Stimulated activated CD4-positive, alpha-beta T cell treated with anti-CD3 and anti-CD28 coated beads, Interleukin-1b, Interleukin-23, amount 100 ng/mL, for 1 hour (primary cell): ENCODE data around the gene FOXP4.

Experiments used
- DNase-seq, 2 donors: peaks; one replicate each; pipeline ENCODE4 v3.0.0-alpha.2; 2020; ENCODE audit warnings: low read depth in 2 of 2

FOXP4 gene

DNA sequence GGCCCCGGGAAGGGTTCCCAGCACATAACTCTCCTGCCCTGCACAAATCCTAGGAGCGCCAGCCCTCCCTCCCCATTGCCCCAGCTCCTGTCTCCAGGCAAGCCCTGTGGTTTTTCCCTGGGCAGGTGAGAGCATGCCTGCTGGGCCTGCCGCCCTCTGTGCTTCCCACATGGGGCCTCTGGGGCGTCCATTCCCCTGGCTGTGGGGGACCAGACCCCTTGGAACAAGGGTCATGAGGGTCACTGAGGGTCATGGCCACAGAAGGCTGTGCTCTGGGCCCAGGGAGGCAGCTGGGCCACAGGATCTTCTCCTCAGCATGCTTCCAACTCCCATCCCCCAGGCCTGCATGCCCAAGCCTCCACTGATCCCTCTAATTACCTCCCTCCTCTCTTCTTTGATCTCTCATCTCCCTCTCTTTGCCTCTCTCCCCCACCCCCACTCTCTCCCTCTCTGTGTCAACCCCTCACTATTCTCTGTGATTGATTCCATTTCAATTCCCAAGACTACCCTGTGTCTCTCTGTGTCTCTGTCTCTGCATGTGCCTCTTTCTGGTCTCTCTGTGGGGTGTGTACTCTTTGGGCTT is 98.2 kb downstream of the FOXP4 start:
- no peak for DNase-seq

DNA sequence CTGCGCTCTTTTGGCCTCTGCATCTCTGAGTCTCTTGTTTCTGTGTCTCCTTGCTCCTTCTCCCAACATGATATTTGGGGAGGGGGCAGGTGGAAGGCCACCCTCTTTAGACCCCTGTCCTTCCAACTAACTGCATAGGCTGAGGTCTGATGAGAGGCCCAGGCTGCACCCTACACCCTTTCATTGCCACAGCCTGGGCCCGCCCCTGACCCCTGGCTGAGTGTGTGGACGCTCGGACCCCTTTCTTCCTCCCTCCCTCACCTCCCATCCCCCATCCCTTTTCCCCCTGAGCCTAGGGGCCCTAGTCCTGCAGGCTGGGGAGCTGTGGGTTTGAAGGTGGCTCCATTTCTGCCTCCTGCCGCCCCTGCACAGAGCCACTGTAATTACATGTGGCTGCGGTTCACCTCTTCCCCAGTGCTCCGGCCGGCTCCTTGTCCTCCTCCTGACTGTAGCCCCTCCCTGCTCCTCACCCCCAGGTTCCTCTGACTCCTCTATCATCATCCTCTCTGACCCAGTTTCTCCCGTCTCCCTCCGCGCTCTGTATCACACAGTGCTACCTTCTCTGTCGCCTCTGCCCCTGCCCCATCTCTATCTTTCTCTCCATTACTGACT is 98.9 kb downstream of the FOXP4 start:
- no peak for DNase-seq

DNA sequence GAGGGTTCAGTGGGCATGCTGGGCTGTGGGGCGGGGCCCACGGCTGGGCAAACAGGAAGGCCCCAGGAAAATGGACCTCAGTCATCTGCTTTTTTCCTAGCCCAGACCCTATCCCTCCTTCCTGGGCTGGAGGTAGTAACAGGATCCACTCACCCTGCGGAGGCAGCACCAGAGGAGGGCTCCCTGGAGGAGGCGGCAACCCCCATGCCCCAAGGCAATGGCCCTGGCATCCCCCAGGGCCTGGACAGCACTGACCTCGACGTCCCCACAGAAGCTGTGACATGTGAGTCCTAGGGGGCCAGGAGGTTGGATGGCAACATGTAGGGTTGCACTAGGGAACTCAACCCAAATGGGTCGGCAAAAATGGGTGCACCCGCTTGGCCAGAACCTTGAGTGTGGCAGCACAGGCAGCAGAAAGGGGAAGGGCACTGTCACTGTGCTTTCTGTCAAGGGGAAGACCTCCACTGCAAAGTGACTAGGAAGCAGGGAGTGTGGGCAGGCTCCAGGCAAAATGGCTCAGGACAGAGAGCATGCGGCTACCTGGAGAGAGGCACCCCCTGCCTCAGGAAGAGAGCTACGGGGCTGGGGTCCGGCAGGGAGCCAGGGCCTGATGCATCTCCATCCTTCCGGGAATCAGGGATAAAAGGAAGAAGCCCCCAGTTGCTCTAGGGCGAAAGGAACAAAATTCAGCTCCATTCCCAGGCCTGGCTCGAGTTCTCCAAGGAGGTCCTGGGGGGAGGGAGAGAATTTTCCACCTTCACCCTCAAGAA is 100.0 kb downstream of the FOXP4 start:
- no peak for DNase-seq

DNA sequence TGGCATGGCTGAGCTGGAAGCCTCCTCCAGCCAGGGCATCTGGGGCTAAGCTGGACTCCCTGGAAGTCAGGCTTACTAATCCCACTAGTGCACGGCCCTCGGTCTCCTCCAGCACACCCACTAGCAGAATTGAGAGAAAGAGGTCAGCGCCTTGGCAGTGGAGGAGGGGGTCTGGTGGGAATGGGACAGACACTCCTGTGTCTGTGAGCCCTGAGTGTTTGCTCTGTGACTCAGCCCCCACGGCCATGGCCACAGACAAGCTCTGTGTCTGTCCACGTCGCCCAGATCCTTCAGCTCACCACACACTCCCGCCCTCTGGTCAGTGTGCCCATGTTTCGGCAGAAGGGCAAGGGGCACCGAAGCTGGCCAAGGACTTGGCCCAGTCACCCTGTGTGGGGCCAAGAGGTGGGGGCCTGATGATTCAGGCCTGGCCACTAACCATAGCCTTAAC is 100.9 kb downstream of the FOXP4 start:
- no peak for DNase-seq

DNA sequence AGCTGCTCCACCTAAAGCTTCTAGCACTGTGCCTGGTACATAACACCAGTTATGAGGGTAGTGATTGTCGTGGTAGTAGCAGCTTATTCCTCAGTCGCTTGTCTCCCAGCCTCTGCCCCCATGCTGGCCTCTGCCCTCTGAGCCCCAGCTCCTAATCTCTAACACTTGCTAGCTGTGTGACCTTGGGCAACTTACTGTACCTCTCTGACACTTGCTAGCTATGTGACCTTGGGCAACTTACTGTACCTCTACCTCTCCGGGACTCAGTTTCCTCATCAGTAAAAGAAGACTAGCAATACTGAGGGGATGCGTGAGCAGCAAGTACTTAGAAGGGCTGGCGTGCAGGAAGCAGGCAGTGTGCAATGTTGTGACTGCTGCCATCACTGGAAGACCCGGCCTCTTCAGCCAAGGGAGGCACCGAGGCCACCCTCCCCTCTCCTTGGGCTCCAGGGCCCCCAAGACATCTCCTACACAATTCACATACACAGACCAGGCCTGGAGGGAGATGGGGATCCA is 101.9 kb downstream of the FOXP4 start:
- no peak for DNase-seq

DNA sequence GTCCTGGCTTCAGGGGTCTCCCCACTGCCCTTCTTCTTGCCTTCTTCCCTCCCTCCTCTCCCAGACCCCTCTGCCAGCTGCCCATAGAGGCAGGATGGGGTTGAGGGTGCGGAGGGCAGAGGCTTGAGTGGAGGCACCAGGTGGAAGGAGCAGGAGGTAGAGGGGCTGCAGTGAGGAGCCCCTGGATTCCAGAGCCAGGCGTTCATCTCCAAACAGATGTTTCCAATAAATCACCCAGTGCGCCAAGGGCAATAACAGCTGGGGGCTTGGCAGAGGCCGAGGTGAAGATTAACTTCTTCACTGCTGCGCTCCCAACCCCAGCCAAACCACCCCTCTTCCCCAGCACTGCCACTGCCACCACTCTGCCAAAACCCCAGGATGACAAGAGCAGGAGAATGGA is 102.7 kb downstream of the FOXP4 start:
- no peak for DNase-seq

DNA sequence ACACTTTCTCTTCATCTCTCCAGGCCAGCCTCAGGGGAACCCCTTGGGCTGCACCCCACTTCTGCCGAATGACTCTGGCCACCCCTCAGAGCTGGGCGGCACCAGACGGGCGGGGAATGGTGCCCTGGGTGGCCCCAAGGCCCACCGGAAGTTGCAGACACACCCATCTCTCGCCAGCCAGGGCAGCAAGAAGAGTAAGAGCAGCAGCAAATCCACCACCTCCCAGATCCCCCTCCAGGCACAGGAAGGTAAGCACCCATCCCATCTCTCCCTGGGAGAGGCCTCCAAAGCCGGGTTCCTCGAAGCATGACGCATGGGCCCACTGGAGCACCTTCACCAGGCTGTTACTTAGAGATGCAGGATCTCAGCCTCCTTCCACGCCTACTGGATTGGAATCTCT is 103.4 kb downstream of the FOXP4 start:
- DNase-seq, result no peak

DNA sequence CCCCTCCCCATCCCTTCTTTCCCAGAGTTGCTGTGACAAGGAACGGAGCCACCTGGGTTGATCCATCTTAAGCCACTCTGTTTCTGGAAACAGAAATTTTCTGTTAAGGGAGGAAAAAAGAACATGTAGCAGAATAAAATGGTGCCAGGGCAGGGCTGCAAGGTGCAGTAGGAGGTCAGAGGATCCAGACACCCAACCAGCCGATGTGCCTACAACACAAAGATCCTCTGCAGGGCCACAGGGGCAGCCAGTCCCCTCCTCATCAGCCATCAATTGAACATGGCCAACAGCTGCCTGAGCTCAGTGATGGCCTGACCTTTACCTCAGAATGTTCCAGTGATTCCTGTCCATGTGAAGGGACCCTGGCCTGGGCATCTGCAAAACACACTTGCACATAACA is 103.9 kb downstream of the FOXP4 start:
- no peak for DNase-seq

DNA sequence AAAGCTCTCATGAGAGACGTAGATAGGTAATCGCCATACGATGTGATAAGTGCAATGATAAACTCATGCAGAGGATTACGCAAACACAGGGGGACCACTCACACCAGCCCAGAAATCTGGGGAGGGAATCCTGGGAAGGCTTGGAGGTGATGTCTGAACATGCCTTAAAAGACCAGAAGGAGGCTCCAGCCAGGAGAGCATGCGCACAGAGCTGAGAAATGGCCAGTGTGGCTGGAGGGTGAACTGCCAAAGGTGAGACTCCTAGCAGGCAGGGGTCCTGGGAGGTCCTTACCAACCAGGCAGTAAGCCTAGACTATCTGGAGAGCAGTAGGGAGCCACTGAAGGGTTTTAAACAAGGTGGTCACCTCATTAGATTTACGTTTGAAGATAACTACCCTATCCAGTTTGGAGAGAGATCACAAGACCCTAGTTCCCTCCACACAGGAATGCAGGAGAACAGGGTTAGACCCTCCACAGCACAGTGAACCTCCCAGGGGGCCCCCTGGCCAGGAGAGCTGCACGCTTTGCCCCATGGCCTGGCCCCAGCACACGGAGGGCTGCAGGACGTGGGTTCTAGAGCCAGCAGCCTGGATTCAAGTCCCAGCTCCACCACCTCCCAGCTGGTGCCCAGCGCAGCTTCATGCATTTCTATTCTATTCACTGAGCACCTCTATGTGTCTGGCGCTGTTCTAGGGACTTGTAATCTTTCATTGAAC is 105.2 kb downstream of the FOXP4 start:
- DNase-seq, result no peak
